Hepatocyte (in vitro differentiated cells): ENCODE measurements around the gene PAFAH1B1. TPM values are rescaled to one million over a fixed set of nuclear protein-coding genes. Genes with fewer than 3 reads are reported as not detected.

Source experiments
- DNase-seq: peaks from one replicate; pipeline ENCODE4 v3.0.0-alpha.2; 2016; ENCODE audit warnings: low spot score
- H2AFZ ChIP-seq: fragments of 200-600 bp; sonication (generic); 2 replicates; pipeline ENCODE4 v1.6.0; 2016; ENCODE audit warnings: antibody characterized with exemption, mild to moderate bottlenecking
- H3K27ac ChIP-seq: fragments of 200-600 bp; sonication (generic); 2 replicates; pipeline ENCODE4 v1.5.1; 2016; ENCODE audit warnings: mild to moderate bottlenecking
- H3K27me3 ChIP-seq: fragments of 200-600 bp; sonication (generic); 2 replicates; pipeline ENCODE4 v1.6.1; 2016
- H3K36me3 ChIP-seq: fragments of 200-600 bp; sonication (generic); replicated peaks from 2 replicates; pipeline ENCODE4 v1.5.1; 2016; ENCODE audit warnings: low read depth; ENCODE audit not compliant: insufficient read depth
- H3K4me1 ChIP-seq: fragments of 200-600 bp; sonication (generic); 2 replicates; pipeline ENCODE4 v1.5.1; 2016; ENCODE audit warnings: mild to moderate bottlenecking, moderate library complexity; ENCODE audit not compliant: insufficient read depth
- H3K4me2 ChIP-seq: fragments of 200-600 bp; sonication (generic); 2 replicates; pipeline ENCODE4 v1.6.0; 2016
- H3K4me3 ChIP-seq: fragments of 200-600 bp; sonication (generic); 2 replicates; pipeline ENCODE4 v1.5.1; 2016; ENCODE audit warnings: mild to moderate bottlenecking
- H3K79me2 ChIP-seq: fragments of 200-600 bp; sonication (generic); 2 replicates; pipeline ENCODE4 v1.6.0; 2017; ENCODE audit warnings: mild to moderate bottlenecking
- H3K9me2 ChIP-seq: fragments of 200-600 bp; sonication (generic); replicated peaks from 2 replicates; pipeline ENCODE4 v1.6.0; 2017; ENCODE audit warnings: mild to moderate bottlenecking; ENCODE audit not compliant: insufficient read depth
- H3K9me3 ChIP-seq: fragments of 200-600 bp; sonication (generic); 2 replicates; pipeline ENCODE4 v1.5.1; 2016; ENCODE audit warnings: low read depth, mild to moderate bottlenecking
- H4K20me1 ChIP-seq: fragments of 200-600 bp; sonication (generic); 2 replicates; pipeline ENCODE4 v1.6.0; 2016; ENCODE audit warnings: mild to moderate bottlenecking; ENCODE audit not compliant: insufficient read depth, poor library complexity, severe bottlenecking
- EZH2 ChIP-seq: fragments of 200-600 bp; sonication (generic); IDR thresholded peaks from 2 replicates; pipeline ENCODE4 v1.6.1; 2016; ENCODE audit warnings: antibody characterized with exemption, mild to moderate bottlenecking, borderline replicate concordance
- EZH2phosphoT487 ChIP-seq: fragments of 200-600 bp; sonication (generic); IDR thresholded peaks from one replicate; pipeline ENCODE4 v1.6.1; 2018; ENCODE audit warnings: antibody characterized with exemption, mild to moderate bottlenecking, low read depth, moderate library complexity; ENCODE audit not compliant: unreplicated experiment, severe bottlenecking
- WGBS: methylation state at CpG from one replicate; pipeline ENCODE4 v1.1.6; 2016; ENCODE audit warnings: low lambda C conversion rate; ENCODE audit errors: missing lambda C conversion rate; 5-methylcytosine and 5-hydroxymethylcytosine counted together
- polyA plus RNA-seq: library from polyadenylated mRNA; unstranded; fragments of >200 nt; fragmentation: Nextera tagmentation; extraction: Ambion mirVana; gene quantifications from 2 replicates; pipeline ENCODE4 v1.2.1, GENCODE V29; 2016
- total RNA-seq: library from RNA; depleted of rRNA; stranded (reverse); fragments of >200 nt; gene quantifications from 2 replicates; pipeline ENCODE4 v1.2.3, GENCODE V29; 2014
- TF ChIP-seq, protein P1 (sequence below): fragments of 200-600 bp; sonication (generic); IDR thresholded peaks from 2 replicates; pipeline ENCODE4 v1.5.1; 2016; ENCODE audit warnings: antibody characterized with exemption, mild to moderate bottlenecking; ENCODE audit not compliant: poor library complexity

Gene PAFAH1B1
- total and polyA plus RNA-seq, 2 experiments from 2014 or later: 37.5 to 91.8 TPM

DNA sequence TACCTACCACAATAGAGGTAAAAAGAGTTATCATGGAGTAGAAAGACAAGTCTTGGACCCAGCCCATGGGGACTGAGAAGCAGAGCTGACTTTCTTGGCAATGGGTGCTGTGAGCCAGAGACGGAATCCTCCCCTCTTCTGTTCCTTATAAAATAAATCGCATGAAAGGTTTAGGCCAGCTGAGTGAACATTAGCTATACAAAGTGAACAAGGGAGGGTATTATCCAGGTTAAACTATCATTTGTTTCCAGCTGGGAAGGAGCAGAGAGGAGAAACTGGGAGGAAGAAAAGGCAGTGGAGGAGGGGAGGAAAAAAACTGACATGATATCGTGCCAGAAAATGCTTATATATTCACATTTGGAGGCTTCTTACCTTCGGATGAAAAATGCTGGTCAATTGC, 13.3 kb upstream of the PAFAH1B1 start:
- H3K27ac ChIP-seq: no peak overlapping the region
- H2AFZ ChIP-seq: no peak overlapping the region
- H3K9me2 ChIP-seq: no peaks in the 10 kb centered on the region
- H3K4me3 ChIP-seq: no peak overlapping the region
- no peaks in the 10 kb centered on the region for H3K4me1 ChIP-seq
- H3K9me3 ChIP-seq: no peaks in the 10 kb centered on the region
- no peak overlapping the region for H3K4me2 ChIP-seq
- DNase-seq: no peak
- 70% methylated on average over 4 of the region's 4 CpGs for WGBS
- no peaks in the 10 kb centered on the region for H3K27me3 ChIP-seq
- H4K20me1 ChIP-seq: no peaks in the 10 kb centered on the region
- TF ChIP-seq, protein P1, sequence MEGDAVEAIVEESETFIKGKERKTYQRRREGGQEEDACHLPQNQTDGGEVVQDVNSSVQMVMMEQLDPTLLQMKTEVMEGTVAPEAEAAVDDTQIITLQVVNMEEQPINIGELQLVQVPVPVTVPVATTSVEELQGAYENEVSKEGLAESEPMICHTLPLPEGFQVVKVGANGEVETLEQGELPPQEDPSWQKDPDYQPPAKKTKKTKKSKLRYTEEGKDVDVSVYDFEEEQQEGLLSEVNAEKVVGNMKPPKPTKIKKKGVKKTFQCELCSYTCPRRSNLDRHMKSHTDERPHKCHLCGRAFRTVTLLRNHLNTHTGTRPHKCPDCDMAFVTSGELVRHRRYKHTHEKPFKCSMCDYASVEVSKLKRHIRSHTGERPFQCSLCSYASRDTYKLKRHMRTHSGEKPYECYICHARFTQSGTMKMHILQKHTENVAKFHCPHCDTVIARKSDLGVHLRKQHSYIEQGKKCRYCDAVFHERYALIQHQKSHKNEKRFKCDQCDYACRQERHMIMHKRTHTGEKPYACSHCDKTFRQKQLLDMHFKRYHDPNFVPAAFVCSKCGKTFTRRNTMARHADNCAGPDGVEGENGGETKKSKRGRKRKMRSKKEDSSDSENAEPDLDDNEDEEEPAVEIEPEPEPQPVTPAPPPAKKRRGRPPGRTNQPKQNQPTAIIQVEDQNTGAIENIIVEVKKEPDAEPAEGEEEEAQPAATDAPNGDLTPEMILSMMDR: no peak
- TF ChIP-seq EZH2phosphoT487: no peak
- TF ChIP-seq EZH2: no peak
- no peaks in the 10 kb centered on the region for H3K36me3 ChIP-seq
- no peaks in the 10 kb centered on the region for H3K79me2 ChIP-seq

DNA sequence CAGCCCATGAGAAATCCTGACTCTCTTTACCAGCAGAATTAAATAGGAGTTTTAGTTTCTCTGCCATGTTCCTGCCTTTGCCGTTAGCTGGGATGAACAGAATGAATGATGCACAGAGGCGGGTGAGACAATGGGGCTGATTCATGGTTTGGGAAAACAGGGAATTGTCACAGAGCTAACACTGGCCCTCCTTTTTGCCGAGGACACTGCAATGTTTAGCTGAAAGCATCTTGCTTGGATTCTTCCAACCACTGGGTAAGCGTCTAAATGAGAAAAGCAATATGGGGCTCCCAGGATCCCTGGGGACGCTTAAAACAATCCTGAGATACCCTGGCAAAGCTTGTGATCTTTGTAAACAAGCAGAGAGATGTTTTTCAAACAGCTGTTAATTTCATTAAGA, 12.8 kb upstream of the PAFAH1B1 start:
- 64% methylated on average over 5 of the region's 5 CpGs for WGBS

DNA sequence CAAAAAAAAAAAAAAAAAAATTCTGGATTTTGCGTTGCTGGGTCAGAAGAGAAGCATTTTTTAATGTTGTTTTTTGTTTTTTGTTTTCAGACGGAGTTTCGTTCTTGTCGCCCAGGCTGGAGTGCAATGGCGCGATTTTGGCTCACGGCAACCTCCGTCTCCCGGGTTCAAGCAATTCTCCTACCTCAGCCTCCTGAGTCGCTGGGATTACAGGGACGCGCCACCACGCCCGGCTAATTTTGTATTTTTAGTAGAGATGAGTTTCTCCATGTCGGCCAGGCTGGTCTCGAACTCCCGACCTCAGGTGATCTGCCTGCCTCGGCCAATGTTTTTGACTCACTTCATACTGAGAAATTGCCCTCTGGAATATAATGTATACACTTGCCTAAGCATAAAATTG, 11.0 kb upstream of the PAFAH1B1 start:
- Histone ChIP-seq H3K79me2 (no peaks in the 10 kb centered on the region), H4K20me1 (no peaks in the 10 kb centered on the region), H3K9me3 (no peaks in the 10 kb centered on the region), H3K9me2 (no peaks in the 10 kb centered on the region), H3K27ac (no peak overlapping the region), H3K4me1 (no peaks in the 10 kb centered on the region), H3K4me3 (no peak overlapping the region), H3K36me3 (no peaks in the 10 kb centered on the region), H3K4me2 (no peak overlapping the region), H2AFZ (no peak overlapping the region), H3K27me3 (no peaks in the 10 kb centered on the region)
- TF ChIP-seq EZH2 (no peak), EZH2phosphoT487 (no peak)
- TF ChIP-seq, protein P1: no peak
- no peak for DNase-seq
- over 99% methylated on average over 18 of the region's 18 CpGs for WGBS

More for the DNA sequence above, 12.8 kb upstream of the PAFAH1B1 start:
- H3K27ac ChIP-seq: no peak overlapping the region
- no peak overlapping the region for H3K4me3 ChIP-seq
- no peaks in the 10 kb centered on the region for H4K20me1 ChIP-seq
- no peaks in the 10 kb centered on the region for H3K9me2 ChIP-seq
- no peaks in the 10 kb centered on the region for H3K27me3 ChIP-seq
- H3K36me3 ChIP-seq: no peaks in the 10 kb centered on the region
- H3K4me1 ChIP-seq: no peaks in the 10 kb centered on the region
- TF ChIP-seq, protein P1: no peak
- TF ChIP-seq EZH2phosphoT487 (no peak), EZH2 (no peak)
- H3K9me3 ChIP-seq: no peaks in the 10 kb centered on the region
- DNase-seq: no peak
- H3K4me2 ChIP-seq: no peak overlapping the region
- no peak overlapping the region for H2AFZ ChIP-seq
- no peaks in the 10 kb centered on the region for H3K79me2 ChIP-seq
